Lower leg skin (tissue), 3 donors: ENCODE measurements around the gene KIF21B.

Experiments used
- POLR2A ChIP-seq, 2 donors: fragments of 450-650 bp; IDR thresholded peaks; one replicate each; pipeline ENCODE4 v1.6.1; 2016 to 2017; ENCODE audit warnings: antibody characterized with exemption in 2 of 2, mild to moderate bottlenecking in 1 of 2, moderate library complexity in 1 of 2
- TF ChIP-seq, protein P1 (sequence below), 3 donors: fragments of 450-650 bp; IDR thresholded peaks; one replicate each; pipeline ENCODE4 v1.5.1; 2016; ENCODE audit warnings: antibody characterized with exemption in 3 of 3, mild to moderate bottlenecking in 3 of 3, moderate library complexity in 2 of 3

DNA sequence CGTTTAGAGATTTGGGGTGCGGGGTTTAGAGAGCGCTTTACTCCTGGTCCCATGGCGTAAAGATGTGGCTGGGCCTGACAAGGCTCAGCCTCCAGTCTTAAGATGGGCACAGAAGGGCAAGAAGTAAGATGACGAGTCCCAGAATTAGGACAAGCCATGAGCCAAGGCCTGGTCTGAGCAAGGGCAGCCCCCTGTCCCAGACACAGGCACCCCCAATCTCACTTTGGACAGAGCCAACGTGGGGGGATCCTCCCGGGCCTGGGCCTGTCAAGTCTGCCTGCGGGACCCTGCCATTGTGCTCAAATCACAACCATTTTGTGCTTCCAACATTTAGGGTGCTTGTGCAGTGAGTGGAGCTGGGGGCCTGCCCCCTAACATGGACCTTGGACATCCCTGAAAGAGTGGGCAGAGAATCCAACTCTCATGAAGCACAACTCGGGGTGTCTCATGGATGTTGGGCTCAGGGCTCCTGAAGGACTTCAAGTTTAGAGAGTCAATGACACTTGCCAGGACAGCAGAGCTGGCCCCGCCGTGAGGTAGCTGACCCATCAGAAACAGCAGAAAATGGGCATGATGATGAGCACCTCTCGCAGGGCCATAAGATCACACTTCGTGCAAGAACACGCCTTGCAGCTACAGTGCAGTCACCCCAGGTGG lies 52.6 kb downstream of the KIF21B start:
- TF ChIP-seq, protein P1, sequence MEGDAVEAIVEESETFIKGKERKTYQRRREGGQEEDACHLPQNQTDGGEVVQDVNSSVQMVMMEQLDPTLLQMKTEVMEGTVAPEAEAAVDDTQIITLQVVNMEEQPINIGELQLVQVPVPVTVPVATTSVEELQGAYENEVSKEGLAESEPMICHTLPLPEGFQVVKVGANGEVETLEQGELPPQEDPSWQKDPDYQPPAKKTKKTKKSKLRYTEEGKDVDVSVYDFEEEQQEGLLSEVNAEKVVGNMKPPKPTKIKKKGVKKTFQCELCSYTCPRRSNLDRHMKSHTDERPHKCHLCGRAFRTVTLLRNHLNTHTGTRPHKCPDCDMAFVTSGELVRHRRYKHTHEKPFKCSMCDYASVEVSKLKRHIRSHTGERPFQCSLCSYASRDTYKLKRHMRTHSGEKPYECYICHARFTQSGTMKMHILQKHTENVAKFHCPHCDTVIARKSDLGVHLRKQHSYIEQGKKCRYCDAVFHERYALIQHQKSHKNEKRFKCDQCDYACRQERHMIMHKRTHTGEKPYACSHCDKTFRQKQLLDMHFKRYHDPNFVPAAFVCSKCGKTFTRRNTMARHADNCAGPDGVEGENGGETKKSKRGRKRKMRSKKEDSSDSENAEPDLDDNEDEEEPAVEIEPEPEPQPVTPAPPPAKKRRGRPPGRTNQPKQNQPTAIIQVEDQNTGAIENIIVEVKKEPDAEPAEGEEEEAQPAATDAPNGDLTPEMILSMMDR (IDR thresholded peaks at IDR 0.05) = no peak
- no peak for TF ChIP-seq POLR2A (IDR thresholded peaks at IDR 0.05)
